CD4-positive, alpha-beta T cell (primary cell): ENCODE data around the gene NAV2. TPM values are rescaled to one million over a fixed set of nuclear protein-coding genes. Genes with fewer than 3 reads are reported as not detected.

Experiments used
- ATAC-seq: fragments of 200-7000 bp; cut with Tn5 transposase; one replicate; pipeline ENCODE4 v1.10.0; 2022; ENCODE audit warnings: mild to moderate bottlenecking; ENCODE audit not compliant: poor library complexity
- CTCF ChIA-PET: fragments of 350-600 bp; sonication (Branson Sonifier 250); formaldehyde crosslinking; loops from one replicate; lab custom pipeline; 2021; ENCODE audit warnings: antibody characterized with exemption, inconsistent platforms; lab: Charles Lee
- POLR2A ChIA-PET: fragments of 350-600 bp; sonication (Branson Sonifier 250); formaldehyde crosslinking; loops from one replicate; lab custom pipeline; 2021; ENCODE audit warnings: antibody characterized with exemption, inconsistent platforms; lab: Charles Lee
- DNase-seq, 14 experiments: peaks; one replicate each; pipeline ENCODE4 v3.0.0-alpha.2; 2013 to 2020; ENCODE audit warnings: mixed read lengths in 2 of 14
- H3K27ac ChIP-seq, 2 donors: one replicate each; pipeline versions ENCODE4 v1.5.1 to v1.7.0; 2013; ENCODE audit warnings: low read length in 2 of 2, low read depth in 1 of 2, mild to moderate bottlenecking in 1 of 2
- H3K27me3 ChIP-seq, 2 experiments: 1 replicate in 1 of 2; 2 replicates in 1 of 2; pipeline versions ENCODE4 v1.6.1 to v1.7.0; 2013; ENCODE audit warnings: low read length in 2 of 2, control low read depth in 1 of 2, mild to moderate bottlenecking in 1 of 2, moderate library complexity in 1 of 2; ENCODE audit not compliant: insufficient read depth in 2 of 2, control insufficient read depth in 1 of 2
- H3K36me3 ChIP-seq: one replicate; pipeline ENCODE4 v1.6.1; 2013; ENCODE audit warnings: low read length, control low read depth; ENCODE audit not compliant: insufficient read depth
- H3K4me1 ChIP-seq: one replicate; pipeline ENCODE4 v1.6.1; 2013; ENCODE audit warnings: low read length, control low read depth; ENCODE audit not compliant: insufficient read depth
- H3K4me3 ChIP-seq: one replicate; pipeline ENCODE4 v1.5.1; 2013; ENCODE audit warnings: mild to moderate bottlenecking, low read length, moderate library complexity
- H3K9me3 ChIP-seq, 2 experiments: 1 replicate in 1 of 2; 2 replicates in 1 of 2; pipeline versions ENCODE4 v1.6.1 to v1.7.0; 2013; ENCODE audit warnings: low read length in 2 of 2, mild to moderate bottlenecking in 2 of 2, control low read depth in 1 of 2, moderate library complexity in 1 of 2; ENCODE audit not compliant: control insufficient read depth in 1 of 2, insufficient read depth in 1 of 2
- H3K27ac Mint-ChIP-seq: one replicate; pipeline ENCODE4 v1.8.0; 2020; ENCODE audit warnings: mixed read lengths
- H3K27me3 Mint-ChIP-seq: one replicate; pipeline ENCODE4 v1.8.0; 2021; ENCODE audit warnings: mixed read lengths
- H3K36me3 Mint-ChIP-seq: one replicate; pipeline ENCODE4 v1.8.0; 2021; ENCODE audit warnings: low read depth, mixed read lengths
- H3K4me1 Mint-ChIP-seq: one replicate; pipeline ENCODE4 v1.8.0; 2021; ENCODE audit warnings: low read depth, mixed read lengths
- H3K4me3 Mint-ChIP-seq: one replicate; pipeline ENCODE4 v1.8.0; 2020; ENCODE audit warnings: mild to moderate bottlenecking, mixed read lengths
- H3K9me3 Mint-ChIP-seq: one replicate; pipeline ENCODE4 v1.8.0; 2020; ENCODE audit warnings: mixed read lengths
- intact Hi-C, 2 experiments: fragments of 100-400 bp; cut with DNase I in 1 of 2; cut with micrococcal nuclease in 1 of 2; formaldehyde crosslinking; loops; one replicate each; pipeline versions ENCODE4 v1.15.1 to v1.9.0; 2023 to 2025; cut with DNase I, micrococcal nuclease
- total RNA-seq, 174 experiments: library from RNA in 2 of 174; stranded (reverse) in 2 of 174; gene quantifications; one replicate each; pipeline ENCODE4 v1.2.3 and lab custom pipeline; 2021 to 2026
- TF ChIP-seq, protein P1 (sequence below): fragments of 200-600 bp; IDR thresholded peaks from one replicate; pipeline ENCODE4 v1.8.0; 2022; ENCODE audit warnings: antibody characterized with exemption, mild to moderate bottlenecking

Gene NAV2
- total RNA-seq, 2 experiments from 2014 or later = 0.55 to 0.64 TPM

DNA sequence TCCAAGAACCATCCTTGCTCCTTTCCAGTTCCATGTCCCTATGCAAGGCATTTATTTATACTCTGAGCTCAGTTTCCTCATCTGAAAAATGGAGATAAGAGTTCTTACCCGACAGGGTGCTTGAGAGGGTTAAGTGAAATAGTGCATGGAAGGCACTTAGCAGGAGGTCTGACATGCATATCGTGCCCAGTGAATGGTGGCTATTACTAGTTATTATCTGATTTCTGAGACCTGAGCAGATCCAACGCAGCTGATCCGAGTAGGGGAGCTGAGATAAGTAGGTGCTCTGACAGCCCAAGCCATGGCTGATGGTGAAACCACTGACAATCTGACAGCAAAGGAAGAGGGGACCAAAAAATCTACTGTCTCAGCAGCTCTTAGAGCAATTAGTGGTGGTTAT is 24.9 kb downstream of the NAV2 start:
- POLR2A ChIA-PET = no interaction called here
- H3K9me3 Mint-ChIP-seq = no peaks in the 10 kb centered on the region
- H3K27ac Mint-ChIP-seq = no peak overlapping the region
- ATAC-seq = no peak
- Histone ChIP-seq H3K27me3 (no peaks in the 10 kb centered on the region), H3K4me3 (no peak overlapping the region), H3K27ac (no peak overlapping the region), H3K9me3 (no peaks in the 10 kb centered on the region), H3K4me1 (no peaks in the 10 kb centered on the region), H3K36me3 (no peaks in the 10 kb centered on the region)
- intact Hi-C loops = loop anchor here in 1 of 2 experiments (10.0 kb wide), 1 partner anchor 57 kb away; no protein-coding TSS in a partner anchor
- H3K4me3 Mint-ChIP-seq = no peak overlapping the region
- H3K36me3 Mint-ChIP-seq = no peaks in the 10 kb centered on the region
- peaks cover 17% of the 10 kb centered on the region for H3K27me3 Mint-ChIP-seq
- TF ChIP-seq, protein P1, sequence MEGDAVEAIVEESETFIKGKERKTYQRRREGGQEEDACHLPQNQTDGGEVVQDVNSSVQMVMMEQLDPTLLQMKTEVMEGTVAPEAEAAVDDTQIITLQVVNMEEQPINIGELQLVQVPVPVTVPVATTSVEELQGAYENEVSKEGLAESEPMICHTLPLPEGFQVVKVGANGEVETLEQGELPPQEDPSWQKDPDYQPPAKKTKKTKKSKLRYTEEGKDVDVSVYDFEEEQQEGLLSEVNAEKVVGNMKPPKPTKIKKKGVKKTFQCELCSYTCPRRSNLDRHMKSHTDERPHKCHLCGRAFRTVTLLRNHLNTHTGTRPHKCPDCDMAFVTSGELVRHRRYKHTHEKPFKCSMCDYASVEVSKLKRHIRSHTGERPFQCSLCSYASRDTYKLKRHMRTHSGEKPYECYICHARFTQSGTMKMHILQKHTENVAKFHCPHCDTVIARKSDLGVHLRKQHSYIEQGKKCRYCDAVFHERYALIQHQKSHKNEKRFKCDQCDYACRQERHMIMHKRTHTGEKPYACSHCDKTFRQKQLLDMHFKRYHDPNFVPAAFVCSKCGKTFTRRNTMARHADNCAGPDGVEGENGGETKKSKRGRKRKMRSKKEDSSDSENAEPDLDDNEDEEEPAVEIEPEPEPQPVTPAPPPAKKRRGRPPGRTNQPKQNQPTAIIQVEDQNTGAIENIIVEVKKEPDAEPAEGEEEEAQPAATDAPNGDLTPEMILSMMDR = no peak
- H3K4me1 Mint-ChIP-seq = no peaks in the 10 kb centered on the region
- CTCF ChIA-PET = no interaction called here
- DNase-seq = no peak

GRCh38 chr11:19738124-19738523 is 25.5 kb downstream of the NAV2 start:
- CTCF ChIA-PET = no interaction called here
- H3K9me3 ChIP-seq = no peaks in the 10 kb centered on the region
- intact Hi-C loops = loop anchor here in 1 of 2 experiments (10.0 kb wide), 1 partner anchor 57 kb away; no protein-coding TSS in a partner anchor
- ATAC-seq = no peak
- no peaks in the 10 kb centered on the region for H3K27me3 ChIP-seq
- no peaks in the 10 kb centered on the region for H3K36me3 Mint-ChIP-seq
- no peak overlapping the region for H3K4me3 Mint-ChIP-seq
- DNase-seq = no peak
- H3K4me1 ChIP-seq = no peaks in the 10 kb centered on the region
- H3K27ac Mint-ChIP-seq = no peak overlapping the region
- H3K4me1 Mint-ChIP-seq = no peaks in the 10 kb centered on the region
- H3K27ac ChIP-seq = no peak overlapping the region
- no peak overlapping the region for H3K4me3 ChIP-seq
- H3K36me3 ChIP-seq = no peaks in the 10 kb centered on the region
- TF ChIP-seq, protein P1 = no peak
- no peaks in the 10 kb centered on the region for H3K9me3 Mint-ChIP-seq
- peaks cover 14% of the 10 kb centered on the region for H3K27me3 Mint-ChIP-seq
- POLR2A ChIA-PET = no interaction called here

GRCh38 chr11:19739872-19740271 is 27.2 kb downstream of the NAV2 start:
- no peaks in the 10 kb centered on the region for H3K27me3 ChIP-seq
- no peak overlapping the region for H3K27ac ChIP-seq
- DNase-seq (no peak), ATAC-seq (no peak)
- TF ChIP-seq, protein P1 = no peak
- H3K4me3 Mint-ChIP-seq = no peak overlapping the region
- no peaks in the 10 kb centered on the region for H3K4me1 Mint-ChIP-seq
- no peaks in the 10 kb centered on the region for H3K9me3 Mint-ChIP-seq
- H3K4me1 ChIP-seq = no peaks in the 10 kb centered on the region
- H3K4me3 ChIP-seq = no peak overlapping the region
- peaks cover 11% of the 10 kb centered on the region for H3K27me3 Mint-ChIP-seq
- H3K27ac Mint-ChIP-seq = no peak overlapping the region
- H3K36me3 ChIP-seq = no peaks in the 10 kb centered on the region
- intact Hi-C loops = loop anchor here in 1 of 2 experiments (10.0 kb wide), 1 partner anchor 55 kb away; no protein-coding TSS in a partner anchor
- POLR2A ChIA-PET = no interaction called here
- no peaks in the 10 kb centered on the region for H3K36me3 Mint-ChIP-seq
- H3K9me3 ChIP-seq = no peaks in the 10 kb centered on the region
- CTCF ChIA-PET = no interaction called here
